Gastroesophageal sphincter (tissue), 4 donors: Measurements from ENCODE around the gene LBHD2. TPM values are rescaled to one million over a fixed set of nuclear protein-coding genes. Genes with fewer than 3 reads are reported as not detected.

ENCODE experiments used
- ATAC-seq: fragments of 150-250 bp; one replicate; pipeline ENCODE4 v1.9.1; 2016; ENCODE audit warnings: mild to moderate bottlenecking, moderate library complexity
- H3K27ac ChIP-seq, 4 donors: fragments of 200-600 bp; sonication (generic) in 3 of 4; 1 replicate in 3 of 4; 2 replicates in 1 of 4; pipeline ENCODE4 v1.5.1; 2016 to 2019
- H3K27me3 ChIP-seq: fragments of 200-600 bp; sonication (generic); one replicate; pipeline ENCODE4 v1.5.1; 2019
- H3K36me3 ChIP-seq, 2 donors: fragments of 200-600 bp; sonication (generic); one replicate each; pipeline ENCODE4 v1.5.1; 2019; ENCODE audit warnings: control low read depth in 1 of 2
- H3K4me1 ChIP-seq, 3 donors: fragments of 200-600 bp; sonication (generic); 1 replicate in 2 of 3; 2 replicates in 1 of 3; pipeline ENCODE4 v1.5.1; 2016 to 2019; ENCODE audit warnings: control low read depth in 2 of 3
- H3K4me3 ChIP-seq, 2 donors: fragments of 200-600 bp; sonication (generic); one replicate each; pipeline ENCODE4 v1.5.1; 2019; ENCODE audit warnings: mild to moderate bottlenecking in 1 of 2, moderate library complexity in 1 of 2
- H3K9me3 ChIP-seq, 3 donors: fragments of 200-600 bp; sonication (generic); one replicate each; pipeline ENCODE4 v1.5.1; 2017 to 2019; ENCODE audit warnings: control low read depth in 2 of 3
- EP300 ChIP-seq: sonication (generic); formaldehyde crosslinking; IDR thresholded peaks from one replicate; pipeline ENCODE4 v1.6.1; 2017; ENCODE audit warnings: antibody characterized with exemption, mild to moderate bottlenecking
- POLR2A ChIP-seq, 2 donors: fragments of 450-650 bp; IDR thresholded peaks; one replicate each; pipeline ENCODE4 v1.6.1; 2017; ENCODE audit warnings: antibody characterized with exemption in 2 of 2, mild to moderate bottlenecking in 2 of 2, moderate library complexity in 1 of 2
- POLR2AphosphoS5 ChIP-seq: sonication (generic); formaldehyde crosslinking; IDR thresholded peaks from one replicate; pipeline ENCODE4 v1.6.1; 2017; ENCODE audit warnings: antibody characterized with exemption
- WGBS, 2 donors: methylation state at CpG; one replicate each; pipeline ENCODE4 v1.1.5; 2018; ENCODE audit warnings: low coverage in 1 of 2; 5-methylcytosine and 5-hydroxymethylcytosine counted together
- total RNA-seq, 4 donors: library from RNA; depleted of rRNA; stranded (reverse); fragments of >200 nt; gene quantifications; one replicate each; pipeline ENCODE4 v1.1.0, GENCODE V29; 2016
- TF ChIP-seq, protein P1 (sequence below), 4 experiments: fragments of 200-600 bp in 2 of 4; fragments of 450-650 bp in 2 of 4; sonication (generic) in 1 of 4; IDR thresholded peaks; one replicate each; pipeline ENCODE4 v1.5.1; 2017 to 2019; ENCODE audit warnings: antibody characterized with exemption in 4 of 4, mild to moderate bottlenecking in 2 of 4, moderate library complexity in 2 of 4

LBHD2 gene
- total RNA-seq, 4 donors from 2014 or later, result not detected

DNA sequence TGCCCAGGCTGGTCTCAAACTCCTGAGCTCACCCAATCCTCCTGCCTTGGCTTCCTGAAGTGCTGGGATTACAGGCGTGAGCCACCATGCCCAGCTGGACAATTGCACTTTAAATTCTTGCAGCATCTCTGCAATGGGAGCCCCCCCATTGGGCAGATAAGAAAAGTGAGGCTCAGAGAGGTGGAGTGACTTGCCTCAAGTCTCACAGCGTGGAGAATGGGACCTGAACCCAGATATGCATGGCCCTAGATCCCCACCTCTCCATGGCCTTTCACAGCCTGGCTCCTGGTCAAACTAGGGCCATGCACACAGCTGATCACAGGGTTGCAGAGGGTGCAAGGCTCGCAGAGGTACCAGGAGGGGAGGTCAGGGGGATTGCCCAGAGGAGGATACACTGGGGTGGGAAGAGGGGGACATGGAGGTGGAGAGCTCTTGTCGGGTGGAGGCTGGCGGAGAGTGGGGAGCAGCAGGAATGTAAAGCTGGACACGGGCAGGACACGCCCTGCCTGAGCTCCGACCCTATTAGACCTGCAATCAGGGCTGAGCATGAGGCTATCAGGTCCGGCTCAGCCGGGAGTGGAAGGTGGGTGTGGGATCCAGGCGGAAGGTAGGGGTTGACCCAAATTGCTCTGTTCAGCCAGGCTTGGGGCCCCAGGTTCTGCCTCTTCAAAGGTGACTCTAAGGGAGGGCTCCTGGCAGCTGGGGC, 17.4 kb downstream of the LBHD2 start:
- Histone ChIP-seq H3K36me3 (no peaks in the 10 kb centered on the region), H3K27ac (no peak overlapping the region), H3K4me3 (no peak overlapping the region), H3K27me3 (peaks cover 89% of the 10 kb centered on the region), H3K4me1 (peaks cover 0 to 44% (median 26%) of the 10 kb centered on the region in 3 donors), H3K9me3 (no peaks in the 10 kb centered on the region)
- ATAC-seq, result no peak
- 91 to 93% methylated on average over 4 to 7 of the region's 11 CpGs for WGBS, 2 donors
- TF ChIP-seq POLR2AphosphoS5 (no peak), POLR2A (IDR thresholded peaks at IDR 0.05) (no peak), EP300 (no peak)
- TF ChIP-seq, protein P1, sequence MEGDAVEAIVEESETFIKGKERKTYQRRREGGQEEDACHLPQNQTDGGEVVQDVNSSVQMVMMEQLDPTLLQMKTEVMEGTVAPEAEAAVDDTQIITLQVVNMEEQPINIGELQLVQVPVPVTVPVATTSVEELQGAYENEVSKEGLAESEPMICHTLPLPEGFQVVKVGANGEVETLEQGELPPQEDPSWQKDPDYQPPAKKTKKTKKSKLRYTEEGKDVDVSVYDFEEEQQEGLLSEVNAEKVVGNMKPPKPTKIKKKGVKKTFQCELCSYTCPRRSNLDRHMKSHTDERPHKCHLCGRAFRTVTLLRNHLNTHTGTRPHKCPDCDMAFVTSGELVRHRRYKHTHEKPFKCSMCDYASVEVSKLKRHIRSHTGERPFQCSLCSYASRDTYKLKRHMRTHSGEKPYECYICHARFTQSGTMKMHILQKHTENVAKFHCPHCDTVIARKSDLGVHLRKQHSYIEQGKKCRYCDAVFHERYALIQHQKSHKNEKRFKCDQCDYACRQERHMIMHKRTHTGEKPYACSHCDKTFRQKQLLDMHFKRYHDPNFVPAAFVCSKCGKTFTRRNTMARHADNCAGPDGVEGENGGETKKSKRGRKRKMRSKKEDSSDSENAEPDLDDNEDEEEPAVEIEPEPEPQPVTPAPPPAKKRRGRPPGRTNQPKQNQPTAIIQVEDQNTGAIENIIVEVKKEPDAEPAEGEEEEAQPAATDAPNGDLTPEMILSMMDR (IDR thresholded peaks at IDR 0.05), result no peak

DNA sequence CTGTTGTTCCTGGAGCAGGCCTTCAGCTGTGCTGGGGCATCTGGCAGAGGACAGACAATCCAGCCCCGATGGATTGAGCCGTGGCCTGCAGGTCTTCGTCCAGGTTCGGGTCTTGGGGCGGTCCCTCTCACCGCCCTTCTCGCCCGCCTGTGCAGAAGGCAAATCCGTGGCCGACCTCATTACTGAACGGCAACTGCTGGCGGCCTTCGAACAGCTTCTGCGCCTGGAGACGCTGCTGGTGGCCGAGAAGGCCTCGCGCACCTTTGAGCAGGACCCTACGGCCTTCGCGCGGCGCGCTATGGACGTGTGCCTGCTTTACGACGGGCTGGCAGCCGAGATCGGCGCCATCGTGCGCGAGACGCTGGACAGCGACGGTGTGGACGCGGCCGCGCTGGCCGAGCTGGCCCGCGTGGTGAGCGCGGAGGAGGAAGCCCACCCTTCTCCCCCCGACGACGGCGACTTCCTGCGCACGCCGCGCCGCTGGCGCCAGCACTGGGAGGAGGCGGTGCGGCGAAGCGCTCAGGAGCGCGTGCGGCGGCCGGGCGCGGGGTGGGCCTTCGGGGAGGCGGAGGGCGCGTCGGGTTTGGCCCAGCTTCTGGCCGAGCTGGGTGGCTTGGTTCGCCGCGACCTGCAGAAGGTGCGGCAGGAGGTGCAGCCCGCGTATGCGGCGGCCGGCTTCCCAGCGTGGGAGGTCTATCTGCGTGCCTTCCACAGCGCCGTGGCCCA, 18.1 kb downstream of the LBHD2 start:
- Histone ChIP-seq H3K4me1 (peaks cover 0 to 44% (median 26%) of the 10 kb centered on the region in 3 donors), H3K36me3 (no peaks in the 10 kb centered on the region), H3K27me3 (peaks cover 95% of the 10 kb centered on the region), H3K9me3 (no peaks in the 10 kb centered on the region), H3K4me3 (peak overlapping the region in 1 of 2 donors; percentile 19), H3K27ac (no peak overlapping the region)
- TF ChIP-seq POLR2A (IDR thresholded peaks at IDR 0.05) (no peak), POLR2AphosphoS5 (no peak), EP300 (no peak)
- TF ChIP-seq, protein P1 (IDR thresholded peaks at IDR 0.05), result no peak
- WGBS, 2 donors, result 31% methylated on average over 17 of the region's 85 CpGs; no CpG with 5 or more reads in 1 of the 2 donors
- no peak for ATAC-seq

DNA sequence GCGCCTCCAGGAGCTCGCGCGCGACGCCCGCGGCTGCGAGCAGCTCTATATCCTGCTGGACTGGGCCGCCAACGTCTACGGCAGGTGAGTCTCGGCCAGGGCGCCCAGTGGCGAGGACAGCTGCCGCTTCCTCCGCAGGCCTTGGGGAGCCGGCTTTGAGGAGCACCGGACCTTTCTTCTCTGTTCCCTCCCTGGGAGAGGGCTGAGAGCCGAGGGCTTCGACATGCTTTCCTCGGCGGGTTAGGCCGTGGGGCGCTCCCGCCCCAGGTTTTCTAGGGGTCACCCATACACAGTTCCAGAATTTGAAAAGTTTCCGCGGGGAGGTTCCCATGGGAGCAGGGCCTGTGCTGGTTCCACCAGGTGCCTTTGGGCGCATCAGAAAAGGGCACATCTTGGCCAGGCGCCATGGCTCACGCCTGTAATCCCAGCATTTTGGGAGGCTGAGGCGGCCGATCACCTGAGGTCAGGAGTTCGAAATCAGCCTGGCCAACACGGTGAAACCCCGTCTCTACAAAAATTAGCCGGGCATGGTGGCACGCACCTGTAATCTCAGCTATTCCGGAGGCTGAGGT, 18.8 kb downstream of the LBHD2 start:
- Histone ChIP-seq H3K9me3 (no peaks in the 10 kb centered on the region), H3K27me3 (peaks cover 98% of the 10 kb centered on the region), H3K27ac (no peak overlapping the region), H3K4me3 (peak overlapping the region in 1 of 2 donors; percentile 19), H3K36me3 (no peaks in the 10 kb centered on the region), H3K4me1 (peaks cover 0 to 44% (median 26%) of the 10 kb centered on the region in 3 donors)
- no CpG with 5 or more reads among the region's 39 CpGs for WGBS, 2 donors
- no peak for ATAC-seq
- no peak for TF ChIP-seq POLR2A (IDR thresholded peaks at IDR 0.05)
- no peak for TF ChIP-seq EP300
- TF ChIP-seq, protein P1 (IDR thresholded peaks at IDR 0.05), result no peak
- no peak for TF ChIP-seq POLR2AphosphoS5

DNA sequence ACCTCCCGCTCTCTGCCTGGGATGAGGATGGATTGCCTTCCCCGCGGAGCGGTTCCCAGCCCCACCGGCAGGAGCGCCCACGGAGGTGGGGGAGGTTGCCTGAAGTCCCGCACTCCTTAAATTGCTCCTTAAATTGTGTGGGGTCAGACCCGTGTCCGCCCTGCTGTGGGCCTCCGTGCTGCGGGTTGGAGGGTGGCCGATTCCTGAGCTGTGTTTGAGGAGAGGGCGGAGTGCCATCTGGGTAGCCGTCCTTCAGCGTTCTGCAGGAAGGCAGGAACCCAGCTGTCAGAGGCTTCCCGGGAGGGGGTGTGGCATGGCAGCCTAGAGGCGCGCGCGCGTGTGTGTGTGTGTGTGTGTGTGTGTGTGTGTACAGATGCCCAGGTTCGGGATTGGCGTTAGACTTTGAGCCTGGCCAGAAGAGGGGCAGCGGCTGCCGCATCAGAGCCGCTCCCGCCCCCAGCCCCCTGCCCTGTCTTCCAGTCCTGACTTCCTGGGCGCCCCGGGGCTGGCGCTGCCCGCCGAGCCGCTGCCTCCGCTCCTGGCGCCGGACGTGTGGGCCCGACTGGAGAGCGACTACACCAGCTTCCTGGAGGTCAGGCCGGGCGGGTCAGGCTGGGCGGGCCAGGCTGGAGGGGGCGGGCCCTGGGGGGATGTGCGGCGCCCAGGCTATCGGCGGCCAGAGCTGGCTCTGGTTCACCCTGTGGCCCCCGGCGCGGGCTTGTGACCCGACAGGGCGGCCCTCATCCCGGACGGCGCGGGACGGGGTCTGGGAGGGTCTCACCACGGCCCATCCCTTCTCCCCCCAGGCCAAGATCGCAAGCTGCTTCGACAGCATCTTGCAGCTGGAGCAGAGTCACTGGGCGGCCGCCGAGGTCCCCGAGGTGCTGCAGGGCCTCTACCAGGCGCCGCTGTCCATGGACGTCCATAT, 19.7 kb downstream of the LBHD2 start:
- H3K27ac ChIP-seq, result no peak overlapping the region
- TF ChIP-seq, protein P1 (IDR thresholded peaks at IDR 0.05), result peak in 2 of 4 experiments; percentile 24 to 30
- TF ChIP-seq POLR2A (IDR thresholded peaks at IDR 0.05), result no peak
- H3K9me3 ChIP-seq, result no peaks in the 10 kb centered on the region
- peaks cover 0 to 44% (median 29%) of the 10 kb centered on the region in 3 donors for H3K4me1 ChIP-seq
- H3K4me3 ChIP-seq, result peak overlapping the region in 1 of 2 donors; percentile 21
- peak; percentile 46 for ATAC-seq
- H3K36me3 ChIP-seq, result no peaks in the 10 kb centered on the region
- peaks cover 98% of the 10 kb centered on the region for H3K27me3 ChIP-seq
- 0 to 13% methylated on average over 4 to 13 of the region's 68 CpGs for WGBS, 2 donors
